ENCODE data around the gene MTF1.

DNA sequence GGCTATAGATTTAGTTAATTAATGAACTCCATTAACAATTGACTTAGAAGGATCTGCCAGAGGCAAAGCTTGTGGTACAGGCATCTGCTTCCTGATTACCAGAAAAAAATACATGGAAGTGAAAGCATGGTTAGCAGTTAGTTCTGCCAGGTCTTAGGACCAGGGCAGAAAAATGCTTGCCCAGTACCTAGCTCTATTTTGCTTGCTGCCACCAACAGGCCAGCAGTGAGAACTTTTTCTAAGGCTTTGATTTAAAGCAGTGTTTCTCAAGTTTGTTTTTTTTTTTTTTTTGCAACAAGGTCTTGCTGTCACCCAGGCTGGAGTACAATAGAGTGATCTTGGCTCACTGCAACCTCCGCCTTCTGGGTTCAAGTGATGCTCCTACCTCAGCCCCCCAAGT lies 16.4 kb upstream of the MTF1 start:
- TF ChIP-seq, protein P1, sequence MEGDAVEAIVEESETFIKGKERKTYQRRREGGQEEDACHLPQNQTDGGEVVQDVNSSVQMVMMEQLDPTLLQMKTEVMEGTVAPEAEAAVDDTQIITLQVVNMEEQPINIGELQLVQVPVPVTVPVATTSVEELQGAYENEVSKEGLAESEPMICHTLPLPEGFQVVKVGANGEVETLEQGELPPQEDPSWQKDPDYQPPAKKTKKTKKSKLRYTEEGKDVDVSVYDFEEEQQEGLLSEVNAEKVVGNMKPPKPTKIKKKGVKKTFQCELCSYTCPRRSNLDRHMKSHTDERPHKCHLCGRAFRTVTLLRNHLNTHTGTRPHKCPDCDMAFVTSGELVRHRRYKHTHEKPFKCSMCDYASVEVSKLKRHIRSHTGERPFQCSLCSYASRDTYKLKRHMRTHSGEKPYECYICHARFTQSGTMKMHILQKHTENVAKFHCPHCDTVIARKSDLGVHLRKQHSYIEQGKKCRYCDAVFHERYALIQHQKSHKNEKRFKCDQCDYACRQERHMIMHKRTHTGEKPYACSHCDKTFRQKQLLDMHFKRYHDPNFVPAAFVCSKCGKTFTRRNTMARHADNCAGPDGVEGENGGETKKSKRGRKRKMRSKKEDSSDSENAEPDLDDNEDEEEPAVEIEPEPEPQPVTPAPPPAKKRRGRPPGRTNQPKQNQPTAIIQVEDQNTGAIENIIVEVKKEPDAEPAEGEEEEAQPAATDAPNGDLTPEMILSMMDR (IDR thresholded peaks at IDR 0.05) = no peak
- TF ChIP-seq POLR2AphosphoS5 (IDR thresholded peaks at IDR 0.05) (no peak), POLR2A (IDR thresholded peaks at IDR 0.05; ENCODE audit: low read depth) (no peak)

Measured in esophagus muscularis mucosa (tissue), 3 donors.